Measurements from ENCODE around the gene CDC45.

CDC45 gene

DNA sequence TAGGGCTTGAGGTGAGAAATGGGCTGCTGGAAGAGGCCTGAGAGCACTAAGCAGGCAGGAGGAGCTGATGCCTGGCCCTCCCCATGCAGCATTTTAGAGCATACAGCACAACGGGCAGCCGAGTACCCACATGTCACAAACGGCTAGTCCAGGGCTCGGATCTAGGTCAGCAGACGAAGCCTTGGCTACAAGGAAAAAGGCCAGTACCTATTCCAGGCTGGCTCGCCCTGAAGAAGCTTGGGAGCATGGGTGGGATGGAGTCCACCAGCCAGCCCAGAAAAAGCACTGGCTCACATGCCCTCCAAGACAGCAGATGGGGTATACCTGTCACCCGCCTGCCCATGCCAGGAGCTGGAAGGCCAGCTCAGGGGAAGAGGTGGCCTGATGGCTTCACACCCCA, 10.3 kb upstream of the CDC45 start:
- peak; percentile 93 for DNase-seq (ENCODE audit: low spot score)

DNA sequence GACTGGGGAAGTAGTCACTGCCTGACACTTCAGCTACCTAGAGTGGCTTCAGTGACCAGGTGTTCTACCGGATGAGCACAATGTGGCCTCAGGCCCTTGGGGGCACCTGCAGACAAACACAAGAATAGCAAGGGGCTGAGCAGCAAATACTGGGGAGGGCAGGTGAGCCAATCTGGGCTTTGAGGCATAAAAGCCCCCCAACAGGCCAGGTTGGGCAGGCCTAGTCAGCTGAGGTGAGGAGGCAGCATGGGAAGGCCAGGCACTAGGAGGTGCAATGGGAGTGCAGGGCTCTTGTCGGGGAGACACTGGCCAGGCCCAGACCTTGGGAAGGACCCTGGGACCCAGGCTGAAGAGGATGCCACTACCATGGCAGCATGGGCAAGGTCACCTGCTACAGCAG, 9.7 kb upstream of the CDC45 start:
- no peak for DNase-seq (ENCODE audit: low spot score)

DNA sequence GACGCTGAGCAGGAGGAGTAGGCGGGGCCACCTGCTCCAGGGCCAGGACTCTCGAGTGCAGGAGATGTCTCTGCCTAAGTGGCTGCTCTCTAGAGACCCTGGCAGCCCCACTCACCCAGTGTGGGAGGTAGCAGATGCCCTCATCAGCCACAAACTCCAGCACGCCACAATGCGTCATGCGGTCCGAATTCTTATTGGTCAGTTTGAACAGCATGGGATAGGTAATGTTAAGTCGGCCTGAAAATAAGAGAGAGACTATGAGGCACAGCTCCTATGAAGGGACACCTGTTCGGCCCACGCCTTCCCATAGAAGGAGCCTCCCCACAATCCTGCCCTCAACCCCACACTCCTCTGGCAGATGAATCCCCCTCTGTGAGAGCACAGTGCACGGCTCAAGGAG, 8.1 kb upstream of the CDC45 start:
- DNase-seq (ENCODE audit: low spot score): no peak

DNA sequence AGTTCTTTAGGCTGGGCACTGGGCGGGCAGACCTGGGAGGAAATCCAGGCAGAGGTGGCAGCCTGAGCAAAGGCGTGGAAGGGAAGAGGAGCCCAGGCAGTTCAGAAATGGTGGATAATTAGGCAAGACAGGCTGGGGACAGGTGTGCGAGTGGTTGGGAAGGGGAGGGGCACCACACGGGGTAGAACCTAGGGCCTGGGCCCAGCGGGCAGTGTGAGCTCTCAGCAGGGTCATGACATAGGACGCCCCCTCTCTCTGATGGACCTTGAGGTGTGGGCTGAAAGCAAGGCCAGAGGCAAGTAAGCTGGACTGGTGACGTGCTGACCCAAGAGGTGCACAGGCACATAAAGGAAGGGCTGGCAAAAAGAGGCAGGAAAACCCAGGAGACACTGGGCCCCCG, 7.5 kb upstream of the CDC45 start:
- DNase-seq (ENCODE audit: low spot score): no peak

DNA sequence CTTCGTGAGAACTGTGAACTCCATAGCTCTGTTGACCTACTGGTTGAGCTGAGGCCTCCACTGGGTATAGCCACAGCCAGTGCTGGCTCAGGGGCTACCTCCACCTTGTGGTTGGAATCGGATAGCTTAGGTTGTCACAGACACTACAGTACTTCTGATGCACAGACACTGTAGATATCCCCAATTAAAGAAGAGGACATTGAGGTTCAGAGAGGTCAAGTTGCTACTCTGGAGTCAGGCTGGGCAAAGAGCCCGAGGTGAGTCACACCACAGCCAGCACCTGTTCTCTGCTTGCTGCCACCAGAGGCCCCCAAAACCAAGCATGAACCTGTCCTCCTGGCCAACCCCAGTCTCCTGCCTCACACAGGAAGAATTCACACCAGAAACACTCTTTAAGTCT, 6.1 kb upstream of the CDC45 start:
- DNase-seq (ENCODE audit: low spot score): no peak

DNA sequence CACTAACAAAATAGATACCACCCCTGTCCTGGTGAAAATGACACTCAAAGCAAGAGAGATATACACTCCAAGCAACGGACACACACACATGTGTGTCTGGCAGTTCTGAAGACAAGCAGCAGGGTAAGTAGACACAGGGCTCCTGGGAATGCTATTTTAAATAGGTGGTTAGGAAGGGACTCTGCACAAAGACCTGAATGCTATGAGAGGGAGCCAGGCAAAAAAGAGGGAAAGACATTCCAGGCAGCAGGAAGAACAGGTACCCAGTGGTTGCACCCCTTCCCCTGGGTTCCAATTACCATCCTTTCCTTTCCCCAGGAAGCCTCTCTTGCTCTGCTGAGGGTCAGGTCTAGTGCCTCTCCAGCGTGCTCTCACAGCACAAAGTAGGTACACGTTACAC, 3.7 kb upstream of the CDC45 start:
- no peak for DNase-seq (ENCODE audit: low spot score)

DNA sequence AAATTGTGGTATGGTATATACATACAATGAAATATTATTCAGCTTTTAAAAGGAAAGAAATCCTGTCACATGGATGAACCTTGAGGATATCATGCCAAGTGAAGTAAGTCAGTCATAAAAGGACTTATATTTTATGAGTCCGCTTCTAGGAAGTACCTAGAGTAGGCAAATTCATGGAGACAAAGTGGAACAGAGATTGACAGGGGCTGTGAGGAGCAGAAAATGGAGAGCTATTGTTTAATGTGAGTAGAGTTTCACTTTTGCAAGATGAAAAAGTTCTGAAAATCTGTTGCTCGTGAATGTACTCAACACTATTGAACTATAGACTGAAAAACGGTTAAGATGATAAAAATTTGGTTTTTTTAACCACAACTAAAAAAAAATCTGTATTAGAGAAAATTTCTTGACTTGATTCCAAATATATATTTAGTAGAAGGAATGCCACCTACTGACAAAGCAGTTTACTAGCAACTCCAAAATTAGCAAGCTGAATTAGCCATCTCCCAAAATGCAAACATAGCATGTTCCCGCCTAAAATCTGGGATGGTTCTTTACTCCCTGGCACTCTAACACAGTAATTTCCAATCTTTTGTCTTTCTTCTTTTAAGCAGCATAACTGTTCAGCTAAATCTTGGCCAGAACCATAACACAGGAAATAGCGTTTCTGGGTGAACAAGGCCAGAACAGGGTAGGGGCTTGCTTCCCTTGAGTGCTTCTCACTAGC, 2.2 kb upstream of the CDC45 start:
- DNase-seq (ENCODE audit: low spot score): no peak

DNA sequence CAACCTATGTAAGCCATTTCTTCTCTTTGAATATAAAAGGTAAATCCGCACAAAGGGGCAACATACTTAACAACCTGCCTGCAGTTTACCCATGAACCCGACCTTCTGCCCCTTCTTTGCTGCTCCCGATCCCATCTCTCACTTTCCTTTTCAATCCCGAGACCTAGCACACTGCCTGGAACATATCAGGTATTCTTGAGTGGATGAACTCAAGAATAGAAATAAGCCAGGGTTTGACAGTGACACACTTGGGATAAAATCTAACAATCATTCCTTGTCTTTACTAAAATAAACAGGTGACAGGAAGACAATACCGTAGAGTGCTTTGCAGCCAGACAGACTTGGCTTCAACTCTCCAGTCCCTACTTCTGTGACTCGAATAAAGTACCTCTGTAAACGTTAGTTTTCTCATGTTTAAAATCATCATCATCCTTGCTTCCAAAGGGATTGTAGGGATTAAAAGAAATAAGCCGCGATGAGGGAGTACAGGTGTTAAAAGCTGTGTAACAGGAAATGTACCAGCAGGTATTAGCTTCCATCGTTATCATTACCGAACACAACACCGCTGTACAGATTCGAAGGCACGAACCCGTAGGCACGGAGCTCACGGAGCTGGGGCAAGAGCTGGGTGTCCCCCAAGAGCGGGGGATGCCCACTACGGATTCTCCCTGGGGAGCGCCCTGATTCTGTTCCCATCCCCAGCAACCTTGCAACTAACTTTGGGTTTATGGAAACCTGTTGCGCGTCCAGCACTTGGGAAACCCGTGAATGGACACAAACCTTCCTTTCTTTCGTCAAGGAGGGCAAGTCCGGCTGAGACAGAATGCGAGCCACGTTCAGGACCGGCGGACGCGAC, 1.4 kb upstream of the CDC45 start:
- no peak for DNase-seq (ENCODE audit: low spot score)

DNA sequence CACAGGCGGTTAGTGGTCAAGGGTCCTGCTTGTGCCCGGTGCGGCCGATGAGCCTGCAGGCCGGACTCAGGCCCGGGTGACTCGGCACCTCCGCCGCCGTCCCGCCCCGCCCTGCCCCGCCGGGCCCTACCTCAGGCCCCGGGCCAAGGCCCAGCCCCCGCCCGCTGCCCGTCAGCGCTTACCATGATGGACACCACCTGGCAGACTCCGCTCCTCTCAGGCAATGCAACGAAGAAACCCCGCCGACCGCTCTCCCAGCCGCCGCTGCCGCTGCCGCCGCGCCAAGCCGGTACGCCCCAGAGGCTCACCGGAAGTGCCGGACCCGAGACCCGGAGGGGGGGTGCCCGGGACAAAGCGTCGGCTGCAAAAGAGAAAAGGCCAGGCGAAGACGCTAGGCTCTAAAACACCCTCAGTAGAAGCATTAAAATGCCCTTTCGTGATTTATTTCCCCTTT, 792 bp upstream of the CDC45 start, which contains the start of gene UFD1:
TSS of gene UFD1 (minus strand) at position 293 of the 454 bp plus-strand sequence. CDS start at position 185, 108 bp downstream.
- DNase-seq (ENCODE audit: low spot score): peak; percentile 77

DNA sequence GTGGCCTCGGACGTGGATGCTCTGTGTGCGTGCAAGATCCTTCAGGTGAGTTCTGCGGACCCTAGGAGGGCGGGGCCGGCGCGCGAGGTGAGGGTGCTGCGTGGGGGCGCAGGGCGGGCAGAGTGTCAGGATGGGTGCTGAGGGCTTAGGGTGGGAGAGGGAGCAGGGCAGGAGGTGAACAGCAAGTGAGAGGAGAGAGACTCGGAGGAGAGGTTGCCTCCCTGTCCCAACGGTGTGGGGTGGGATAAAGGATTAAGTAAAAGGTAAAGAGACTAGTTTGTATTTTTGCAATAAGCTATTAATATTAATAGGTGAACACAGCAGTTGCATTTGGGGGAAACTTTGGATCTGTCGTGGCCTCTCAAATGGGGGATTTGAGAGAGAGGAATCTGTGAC, 451 bp downstream of the CDC45 start:
- no peak for DNase-seq (ENCODE audit: low spot score)

DNA sequence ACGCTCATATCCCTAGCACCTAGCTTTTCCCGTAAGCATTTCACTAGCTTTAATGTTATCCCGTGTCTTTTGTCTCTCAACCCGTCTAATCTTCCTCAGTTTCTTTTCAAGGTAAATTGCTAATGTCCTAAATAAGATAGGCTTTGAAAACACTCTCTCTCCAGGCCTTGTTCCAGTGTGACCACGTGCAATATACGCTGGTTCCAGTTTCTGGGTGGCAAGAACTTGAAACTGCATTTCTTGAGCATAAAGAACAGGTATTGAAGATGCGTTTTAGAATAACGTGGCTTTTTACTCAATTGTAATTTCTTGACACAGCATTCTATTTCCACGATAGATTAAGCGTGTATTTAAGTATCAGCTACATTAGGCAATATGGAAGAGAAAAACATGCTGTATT, 1.1 kb downstream of the CDC45 start:
- DNase-seq (ENCODE audit: low spot score): no peak

DNA sequence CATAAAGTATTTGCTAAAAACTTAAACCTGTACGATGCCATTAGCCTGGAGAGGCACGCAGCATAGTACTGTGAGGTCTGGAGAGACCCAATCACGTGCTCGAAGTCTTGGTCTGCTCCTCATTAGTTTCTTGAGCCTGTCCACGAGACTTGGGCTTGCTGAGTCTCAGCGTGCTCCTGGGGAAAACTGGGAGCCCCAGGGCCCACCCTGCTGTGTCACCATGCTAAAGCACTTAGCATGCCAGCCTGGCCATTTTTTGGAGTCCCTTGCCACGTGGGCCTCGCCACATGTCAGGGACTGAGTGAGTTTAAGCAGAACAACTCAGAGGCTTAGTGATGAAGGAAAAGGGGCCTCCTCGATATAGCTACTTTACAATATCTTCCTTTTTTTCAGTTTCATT, 2.6 kb downstream of the CDC45 start:
- DNase-seq (ENCODE audit: low spot score): no peak

DNA sequence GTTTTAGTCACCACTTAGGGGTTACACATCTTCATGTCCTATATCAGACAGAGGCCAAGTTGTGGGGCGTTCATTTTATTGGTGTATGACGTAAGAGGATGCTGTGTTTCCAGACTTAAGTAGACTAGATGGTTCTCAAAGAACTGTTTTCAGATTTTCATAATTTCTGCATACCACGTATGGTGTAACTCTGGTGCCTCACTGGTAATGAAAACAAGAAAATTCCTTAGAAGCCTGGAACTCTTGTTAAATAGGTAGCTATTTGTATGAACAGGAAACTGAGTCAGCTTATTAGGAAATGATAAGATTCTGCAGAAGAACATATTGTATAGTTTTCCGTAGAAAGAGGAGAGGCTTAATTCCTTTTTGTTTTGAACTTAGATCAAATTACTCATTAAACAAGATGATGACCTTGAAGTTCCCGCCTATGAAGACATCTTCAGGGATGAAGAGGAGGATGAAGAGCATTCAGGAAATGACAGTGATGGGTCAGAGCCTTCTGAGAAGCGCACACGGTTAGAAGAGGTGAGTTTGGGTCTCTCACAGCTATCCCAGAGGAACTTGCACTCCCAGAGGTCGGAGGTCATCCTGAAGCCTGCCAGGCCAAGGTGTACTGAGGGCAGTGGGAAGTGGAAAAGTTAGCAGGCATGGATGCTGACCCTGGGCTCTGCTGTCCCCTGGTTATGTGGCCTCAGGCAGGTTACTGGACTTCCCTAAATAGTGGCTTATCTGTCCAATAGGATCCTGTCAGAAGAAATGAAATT, 3.9 kb downstream of the CDC45 start:
- DNase-seq (ENCODE audit: low spot score): no peak

DNA sequence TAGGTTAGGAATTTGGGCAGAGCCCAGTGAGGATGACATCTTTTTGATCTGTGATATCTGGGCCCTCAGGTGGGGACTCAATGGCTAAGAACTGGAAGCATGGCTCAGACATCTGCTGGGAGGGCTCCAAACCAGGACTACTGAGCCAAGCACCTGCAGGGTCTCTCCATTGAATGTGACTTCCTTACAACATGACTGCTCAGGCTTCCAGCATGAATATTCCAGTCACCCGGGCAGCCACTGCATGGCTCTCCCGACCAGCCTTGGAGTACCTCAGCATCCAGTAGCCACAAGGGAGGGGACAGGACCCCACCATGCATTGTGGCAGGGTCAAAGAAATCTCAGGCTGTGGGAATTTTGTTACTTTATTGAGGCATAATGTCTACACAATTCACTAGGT, 8.6 kb downstream of the CDC45 start:
- DNase-seq (ENCODE audit: low spot score): no peak

DNA sequence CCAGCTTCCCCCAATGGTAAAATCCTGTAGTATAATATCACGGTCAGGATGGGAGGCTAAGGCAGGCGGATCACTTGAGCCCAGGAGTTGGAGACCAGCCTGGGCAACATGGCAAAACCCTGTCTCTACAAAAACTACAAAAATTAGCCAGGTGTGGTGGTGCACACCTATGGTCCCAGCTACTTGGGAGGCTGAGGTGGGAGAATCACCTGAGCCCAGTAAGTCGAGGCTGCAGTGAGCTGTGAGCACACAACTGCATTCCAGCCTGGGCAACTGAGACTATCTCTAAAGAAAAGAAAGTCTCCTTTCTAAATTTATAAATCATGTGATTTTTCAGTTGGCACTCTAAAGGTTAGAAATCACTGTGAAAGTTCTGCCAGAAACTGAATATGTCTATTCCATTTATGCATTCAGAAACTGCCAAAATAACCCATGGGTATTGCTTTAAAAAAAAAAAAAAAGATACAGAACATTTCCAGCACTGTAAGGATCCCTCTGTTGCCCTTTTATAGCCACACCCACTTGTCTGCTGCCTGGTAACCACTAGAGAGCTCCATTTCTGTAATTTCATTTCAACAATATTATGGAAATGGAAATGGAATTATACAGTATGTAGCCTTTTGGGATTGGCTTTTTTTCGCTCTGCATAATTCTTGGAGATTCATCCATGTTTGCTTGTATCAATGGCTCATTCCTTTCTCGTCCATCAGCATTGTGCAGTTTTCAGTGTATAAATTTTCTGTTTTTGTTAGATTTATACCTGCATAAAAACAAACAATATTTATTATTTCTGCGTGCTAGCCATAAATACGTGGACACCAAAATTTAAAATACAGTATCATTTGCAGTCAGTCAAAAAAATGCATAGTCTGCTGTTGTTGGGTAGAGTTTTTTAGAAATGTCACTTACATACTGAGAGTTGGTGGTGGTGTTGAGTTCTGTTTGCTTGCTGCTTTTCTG, 9.4 kb downstream of the CDC45 start:
- DNase-seq (ENCODE audit: low spot score): peak; percentile 22

DNA sequence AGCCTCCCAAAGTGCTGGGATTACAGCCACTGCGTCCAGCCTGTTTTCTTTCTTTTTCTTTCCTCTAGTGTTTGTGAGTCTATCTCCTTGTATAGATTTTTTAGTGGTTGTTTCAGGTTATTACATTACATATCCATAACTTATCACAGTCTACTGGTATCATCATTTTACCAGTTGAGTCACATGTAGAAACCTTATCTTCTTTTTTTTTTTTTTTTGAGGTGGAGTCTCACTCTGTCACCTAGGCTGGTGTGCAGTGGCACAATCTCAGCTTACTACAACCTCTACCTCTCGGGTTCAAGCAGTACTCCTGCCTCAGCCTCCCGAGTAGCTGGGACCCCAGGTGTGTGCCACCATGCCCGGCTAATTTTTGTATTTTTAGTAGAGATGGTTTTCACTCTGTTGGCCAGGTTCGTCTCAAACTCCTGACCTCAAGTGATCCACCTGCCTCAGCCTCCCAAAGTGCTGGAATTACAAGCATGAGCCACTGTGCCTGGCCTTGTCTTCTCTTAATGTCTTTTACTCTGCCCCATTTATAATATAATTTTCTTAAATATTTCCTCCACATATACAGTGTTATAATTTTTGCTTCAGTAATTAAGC, 11.0 kb downstream of the CDC45 start:
- no peak for DNase-seq (ENCODE audit: low spot score)

DNA sequence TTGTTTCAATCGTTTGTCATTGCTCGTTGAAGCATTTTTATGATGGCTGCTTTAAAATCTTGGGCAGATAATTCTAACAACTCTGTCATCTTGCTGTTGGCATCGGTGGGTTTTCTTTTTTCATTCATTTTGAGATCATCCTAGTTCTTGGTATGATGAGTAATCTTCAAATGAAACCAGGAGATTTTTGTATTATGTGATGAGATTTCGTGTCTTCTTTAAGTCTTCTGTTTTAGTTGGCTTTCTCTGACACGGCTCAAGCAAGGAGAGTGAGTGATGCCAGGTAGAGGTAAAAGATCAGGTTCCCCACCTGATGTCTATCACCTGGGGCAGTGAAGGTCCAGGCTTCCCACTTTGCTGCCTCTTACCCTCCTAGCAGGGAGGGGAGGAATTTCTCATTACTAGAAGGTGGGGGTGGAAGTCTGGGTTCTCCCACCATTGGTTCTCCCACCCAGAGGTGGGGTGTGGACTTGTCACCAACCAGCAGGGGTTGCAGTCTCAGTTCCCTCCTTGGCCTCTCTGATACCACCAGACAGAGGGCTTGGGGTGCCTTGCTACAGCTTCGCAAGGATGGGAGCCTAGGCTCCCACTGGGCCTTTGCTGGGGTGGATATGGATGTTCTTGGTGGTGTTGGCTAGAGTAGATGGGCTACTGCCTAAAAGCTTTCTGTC, 12.9 kb downstream of the CDC45 start:
- DNase-seq (ENCODE audit: low spot score): no peak

DNA sequence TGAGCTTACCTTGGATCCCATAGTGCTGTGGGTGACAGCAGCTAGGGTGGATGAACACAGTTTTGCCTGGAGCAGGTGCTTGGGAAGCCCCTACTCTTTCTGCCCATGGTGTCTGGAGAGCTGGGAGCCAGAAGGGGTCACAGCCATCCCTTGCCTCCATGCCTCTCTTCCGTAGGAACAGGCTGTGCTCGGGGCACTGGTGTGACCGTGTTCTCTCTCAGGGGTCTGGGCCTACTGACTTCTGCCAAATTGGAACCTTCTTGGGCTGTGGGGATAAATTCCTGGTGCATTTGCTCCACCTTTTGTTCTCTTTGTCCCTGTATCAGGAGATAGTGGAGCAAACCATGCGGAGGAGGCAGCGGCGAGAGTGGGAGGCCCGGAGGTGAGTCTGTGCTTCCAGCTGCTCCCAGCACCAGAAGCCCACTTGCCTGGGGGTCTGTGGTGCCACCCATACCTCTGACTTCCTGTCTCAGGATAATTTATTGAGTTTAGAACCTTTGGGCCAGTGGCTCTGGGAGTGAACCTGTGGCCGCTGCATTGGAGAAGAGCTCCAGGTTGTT, 14.4 kb downstream of the CDC45 start:
- DNase-seq (ENCODE audit: low spot score): no peak

DNA sequence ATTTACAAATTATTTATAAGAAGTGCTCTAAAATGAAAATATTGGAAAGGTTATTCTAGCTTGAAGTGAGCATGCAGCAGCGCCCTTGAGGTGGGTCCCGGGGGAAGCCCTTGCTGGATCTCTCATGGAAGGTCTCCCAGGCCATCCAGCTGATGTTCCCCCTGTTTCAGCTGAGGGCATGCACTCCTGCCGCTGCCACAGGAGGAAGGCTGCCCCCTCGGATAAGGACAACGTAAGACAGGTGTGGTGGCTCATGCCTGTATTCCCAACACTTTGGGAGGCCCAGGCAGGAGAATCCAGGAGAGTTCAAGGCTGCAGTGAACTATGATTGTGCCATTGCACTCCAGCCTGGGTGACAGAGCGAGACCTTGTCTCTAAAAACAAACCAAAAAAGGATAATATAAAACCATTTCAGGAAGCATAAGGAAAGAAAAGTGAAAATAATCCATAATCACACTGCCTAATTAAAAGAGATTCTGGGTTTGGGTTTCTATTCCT, 15.0 kb downstream of the CDC45 start:
- no peak for DNase-seq (ENCODE audit: low spot score)
